Fibroblast of villous mesenchyme (primary cell): Measurements from ENCODE around the gene ADARB2. TPM values are rescaled to one million over a fixed set of nuclear protein-coding genes. Genes with fewer than 3 reads are reported as not detected.

Experiments used
- DNase-seq: peaks from one replicate; pipeline ENCODE4 v3.0.0-alpha.2; 2010; ENCODE audit warnings: low read depth
- H3K4me3 ChIP-seq: 2 replicates; pipeline ENCODE4 v1.5.1; 2011; ENCODE audit warnings: low read depth, mild to moderate bottlenecking, low read length
- total RNA-seq: library from RNA; depleted of rRNA; stranded (reverse); fragments of >200 nt; gene quantifications from 2 replicates; pipeline ENCODE4 v1.2.3, GENCODE V29; 2012
- TF ChIP-seq, protein P1 (sequence below): IDR thresholded peaks from 2 replicates; pipeline ENCODE4 v1.5.1; 2012; ENCODE audit warnings: low read depth, mild to moderate bottlenecking, low read length; ENCODE audit not compliant: insufficient read depth

ADARB2 gene
- total RNA-seq, 1 donor: not detected

DNA sequence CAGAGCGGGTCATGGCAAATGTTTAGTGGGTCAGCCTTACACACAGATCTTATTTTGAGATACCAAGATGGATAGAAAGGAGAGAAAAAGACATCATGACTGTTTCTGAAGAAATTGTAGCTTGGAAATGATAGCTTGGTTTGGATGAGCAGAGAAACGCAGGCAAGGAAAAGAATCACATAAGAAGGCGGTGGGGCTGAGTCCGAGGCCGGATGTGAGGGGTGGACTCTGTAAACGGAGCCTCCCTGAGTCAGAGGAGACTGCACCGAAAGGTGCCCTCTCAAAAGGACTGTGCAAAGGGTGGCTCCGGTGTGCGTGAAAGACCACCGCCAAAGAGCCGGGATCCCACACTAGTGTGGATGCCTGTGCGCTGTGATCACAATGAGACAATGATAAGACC is 53.7 kb downstream of the ADARB2 start:
- no peak for DNase-seq
- H3K4me3 ChIP-seq: no peak overlapping the region
- TF ChIP-seq, protein P1, sequence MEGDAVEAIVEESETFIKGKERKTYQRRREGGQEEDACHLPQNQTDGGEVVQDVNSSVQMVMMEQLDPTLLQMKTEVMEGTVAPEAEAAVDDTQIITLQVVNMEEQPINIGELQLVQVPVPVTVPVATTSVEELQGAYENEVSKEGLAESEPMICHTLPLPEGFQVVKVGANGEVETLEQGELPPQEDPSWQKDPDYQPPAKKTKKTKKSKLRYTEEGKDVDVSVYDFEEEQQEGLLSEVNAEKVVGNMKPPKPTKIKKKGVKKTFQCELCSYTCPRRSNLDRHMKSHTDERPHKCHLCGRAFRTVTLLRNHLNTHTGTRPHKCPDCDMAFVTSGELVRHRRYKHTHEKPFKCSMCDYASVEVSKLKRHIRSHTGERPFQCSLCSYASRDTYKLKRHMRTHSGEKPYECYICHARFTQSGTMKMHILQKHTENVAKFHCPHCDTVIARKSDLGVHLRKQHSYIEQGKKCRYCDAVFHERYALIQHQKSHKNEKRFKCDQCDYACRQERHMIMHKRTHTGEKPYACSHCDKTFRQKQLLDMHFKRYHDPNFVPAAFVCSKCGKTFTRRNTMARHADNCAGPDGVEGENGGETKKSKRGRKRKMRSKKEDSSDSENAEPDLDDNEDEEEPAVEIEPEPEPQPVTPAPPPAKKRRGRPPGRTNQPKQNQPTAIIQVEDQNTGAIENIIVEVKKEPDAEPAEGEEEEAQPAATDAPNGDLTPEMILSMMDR: no peak

DNA sequence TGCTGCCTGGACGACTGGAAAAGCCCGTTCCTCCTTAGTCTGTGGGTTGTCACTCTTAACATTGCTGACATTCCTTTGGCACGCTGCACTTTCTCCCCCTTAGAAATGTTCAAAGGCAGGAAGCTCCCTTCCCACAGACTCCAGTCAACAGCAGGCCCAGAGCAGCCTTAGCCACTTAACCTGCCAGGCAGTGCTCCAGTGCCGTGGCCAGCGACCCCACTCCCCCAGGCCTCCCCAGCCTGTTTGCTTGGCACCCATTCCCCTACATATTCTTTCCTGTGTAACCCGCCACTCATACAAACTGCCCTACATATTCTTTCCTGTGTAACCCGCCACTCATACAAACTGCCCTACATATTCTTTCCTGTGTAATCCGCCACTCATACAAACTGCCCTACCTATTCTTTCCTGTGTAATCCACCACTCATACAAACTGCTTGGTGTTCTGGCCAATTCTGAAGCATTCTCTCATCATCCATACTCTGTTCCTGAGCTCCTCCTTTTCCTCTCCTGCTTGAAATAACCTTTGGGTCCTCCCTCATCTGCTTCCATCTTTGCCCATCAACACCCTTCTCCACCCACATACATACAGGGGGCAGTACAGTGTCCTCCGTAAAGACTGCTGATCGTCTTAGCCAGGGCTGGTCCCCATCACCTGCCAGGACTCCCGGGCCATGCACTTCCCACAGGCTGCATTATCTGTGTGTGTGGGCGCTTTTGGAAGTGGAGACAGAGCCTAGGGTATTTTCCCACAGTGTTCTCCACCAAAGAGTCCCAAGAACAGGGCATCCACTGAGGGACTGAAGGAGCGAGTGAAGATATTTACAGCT is 57.3 kb downstream of the ADARB2 start:
- TF ChIP-seq, protein P1: no peak
- DNase-seq: no peak
- no peak overlapping the region for H3K4me3 ChIP-seq

GRCh38 chr10:1678084-1678483 is 59.2 kb downstream of the ADARB2 start:
- no peak overlapping the region for H3K4me3 ChIP-seq
- no peak for DNase-seq
- TF ChIP-seq, protein P1: no peak

- TF ChIP-seq, protein P1: no peak
- DNase-seq: no peak
These were observed 59.9 kb downstream of the ADARB2 start for GRCh38 chr10:1677307-1677939.

GRCh38 chr10:1674501-1674900 is 62.8 kb downstream of the ADARB2 start:
- H3K4me3 ChIP-seq: no peak overlapping the region
- TF ChIP-seq, protein P1: no peak
- no peak for DNase-seq

More at GRCh38 chr10:1677307-1677939, 59.9 kb downstream of the ADARB2 start:
- H3K4me3 ChIP-seq: no peak overlapping the region

DNA sequence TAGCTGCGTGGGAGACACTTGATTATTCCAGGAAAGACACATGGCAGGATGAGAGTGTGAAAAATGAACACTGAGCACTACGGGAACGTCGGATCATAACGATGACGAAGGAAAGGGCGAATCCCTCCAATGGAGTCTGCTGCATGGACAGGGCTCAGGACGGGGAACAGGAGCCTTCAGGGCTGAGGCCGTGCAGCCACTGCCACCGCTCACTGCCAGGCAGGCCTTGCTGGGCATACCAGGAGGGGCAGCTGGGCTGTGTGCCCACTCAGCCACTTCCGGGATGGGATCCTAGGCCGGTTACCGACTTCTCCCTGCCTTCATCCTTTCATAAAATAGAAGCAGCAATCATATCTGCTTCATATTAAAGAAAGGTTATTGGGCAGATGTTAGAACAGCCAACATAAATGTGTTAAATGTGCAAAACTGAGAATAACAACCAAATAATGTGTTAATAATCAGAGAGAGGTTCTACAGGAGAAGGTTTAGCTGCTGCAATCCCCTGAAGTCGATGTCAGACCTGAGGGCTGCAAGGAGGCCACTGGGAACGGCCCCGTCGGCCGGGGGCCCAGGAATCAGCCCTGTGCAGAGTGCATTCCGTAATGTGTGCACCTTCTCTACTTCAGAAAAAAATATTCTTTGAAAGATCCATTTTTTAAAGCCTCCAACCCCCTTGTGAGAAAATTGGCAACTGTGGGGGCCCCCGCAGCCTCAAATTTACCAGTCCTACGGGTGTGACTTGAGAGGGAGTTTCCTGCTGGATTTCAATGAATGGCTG is 63.6 kb downstream of the ADARB2 start:
- TF ChIP-seq, protein P1: no peak
- H3K4me3 ChIP-seq: no peak overlapping the region
- DNase-seq: no peak
